NB4 (cell line): ENCODE data around the gene TRAIP.
"Not testable (repeated sequence)": the region's sequence is repeated elsewhere in the genome, so short reads cannot be mapped to it uniquely, and the experiment has no call there.

Source experiments
- DNase-seq: peaks from one replicate; pipeline ENCODE4 v3.0.0; 2010; ENCODE audit warnings: low read depth
- H3K4me3 ChIP-seq: one replicate; pipeline ENCODE4 v1.5.1; 2011; ENCODE audit warnings: mild to moderate bottlenecking, low read depth, low read length, moderate library complexity
- CTCF ChIP-seq: IDR thresholded peaks from one replicate; pipeline ENCODE4 v1.5.1; 2012; ENCODE audit warnings: low read depth, low read length
- MYC ChIP-seq: IDR thresholded peaks from 2 replicates; pipeline ENCODE4 v1.6.1; 2011; ENCODE audit warnings: low read depth, low read length
- POLR2A ChIP-seq: IDR thresholded peaks from 2 replicates; pipeline ENCODE4 v1.6.1; 2011; ENCODE audit warnings: mild to moderate bottlenecking; ENCODE audit not compliant: insufficient read length; ENCODE audit errors: extremely low read depth
- TF ChIP-seq, protein P1 (sequence below): IDR thresholded peaks from 2 replicates; pipeline ENCODE4 v1.6.1; 2011; ENCODE audit warnings: low read depth, low read length

The TRAIP gene

DNA sequence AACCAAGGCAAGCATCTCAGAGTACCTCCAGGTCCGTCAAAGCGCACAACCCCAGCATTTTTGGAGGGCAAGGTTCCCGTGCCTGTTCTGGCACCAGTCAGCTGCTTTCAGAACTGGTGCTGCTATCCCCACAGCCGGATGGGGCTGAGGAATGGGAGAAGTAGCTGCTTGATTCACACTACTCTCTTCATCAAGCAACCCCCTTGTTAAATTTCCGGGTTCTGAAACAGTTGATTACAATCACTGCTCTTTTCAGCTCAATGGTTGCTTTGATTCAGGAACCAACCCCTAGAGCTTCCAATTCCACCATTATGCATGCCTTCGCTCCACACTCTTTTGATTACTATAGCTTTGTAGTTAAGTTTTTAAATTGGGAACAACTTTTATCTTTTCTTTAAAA, 30.3 kb downstream of the TRAIP start:
- no peak overlapping the region for H3K4me3 ChIP-seq
- DNase-seq = no peak
- TF ChIP-seq POLR2A = no peak

GRCh38 chr3:49823131-49823530, 33.2 kb downstream of the TRAIP start:
- not testable (repeated sequence) for H3K4me3 ChIP-seq, DNase-seq

DNA sequence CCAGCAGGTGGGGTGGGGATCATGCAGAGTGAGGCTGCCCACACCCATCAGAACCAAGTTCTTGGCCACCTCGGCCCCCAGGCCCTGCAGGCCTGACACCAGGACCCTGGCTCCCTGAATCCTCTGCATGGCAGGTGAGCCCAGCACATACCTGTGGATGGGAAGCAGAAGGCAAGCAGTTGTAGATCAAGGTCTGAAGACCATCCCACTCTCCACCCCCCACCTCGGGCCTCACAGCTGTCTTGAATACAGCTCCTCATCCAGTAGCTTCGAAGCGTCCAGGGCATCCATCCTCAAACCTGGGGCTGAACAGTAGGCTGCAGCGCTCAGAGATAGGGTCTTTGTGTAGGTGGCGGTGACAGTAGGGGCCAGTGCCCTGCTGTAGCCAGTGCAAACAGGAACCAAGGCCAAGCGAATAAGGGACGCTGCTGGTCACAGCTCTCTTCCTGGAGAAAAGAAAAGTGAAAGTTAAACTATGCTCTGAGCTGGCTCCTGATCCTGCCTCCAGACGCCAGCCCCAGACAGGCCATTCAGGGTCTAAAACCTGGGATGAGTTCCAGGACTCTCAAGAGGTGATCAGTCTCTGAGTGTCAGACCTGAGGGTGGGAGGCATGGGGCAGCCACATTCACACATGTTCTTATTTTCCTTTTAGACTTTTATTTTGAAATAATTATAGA, 42.7 kb downstream of the TRAIP start, which contains the start of gene UBA7:
Gene UBA7, minus strand, starts transcription at position 457 of the 678 bp plus-strand sequence. Its CDS starts 166 bp downstream, at position 291.
- peak; percentile 20 for TF ChIP-seq POLR2A
- TF ChIP-seq MYC = no peak
- peak within 1 kb of the TSS; percentile 42 for H3K4me3 ChIP-seq
- DNase-seq = peak; percentile 67

DNA sequence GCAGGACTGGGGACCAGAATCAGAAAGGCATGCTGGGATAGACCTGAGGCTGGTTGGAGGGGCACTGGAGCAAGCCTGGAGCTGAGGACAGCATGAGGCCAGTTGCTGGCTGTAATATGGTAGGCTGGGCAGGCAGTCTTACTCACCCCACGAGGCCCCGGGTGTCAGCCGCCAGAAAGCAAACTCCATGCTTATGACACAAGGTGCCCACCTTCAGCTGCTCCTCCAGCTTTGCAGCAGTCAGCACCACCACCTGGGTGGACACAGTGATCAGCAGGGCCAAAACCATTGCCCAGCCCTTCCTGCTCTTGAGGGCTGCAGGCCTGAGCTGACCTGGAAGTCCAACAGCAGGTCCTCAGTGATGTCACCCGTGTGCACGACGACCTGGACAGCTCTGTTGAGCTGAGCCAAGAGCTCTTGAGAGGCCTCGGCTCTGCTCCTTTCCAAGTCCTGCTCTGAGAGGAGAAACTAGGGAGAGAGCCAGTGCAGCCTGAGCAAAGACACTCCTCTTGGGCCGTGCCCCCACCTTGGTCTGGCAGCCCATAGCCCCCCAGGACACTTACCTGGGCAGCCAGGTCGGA, 43.4 kb downstream of the TRAIP start:
- no peak for DNase-seq

GRCh38 chr3:49807431-49808114, 48.8 kb downstream of the TRAIP start:
- no peak overlapping the region for H3K4me3 ChIP-seq
- TF ChIP-seq, protein P1, sequence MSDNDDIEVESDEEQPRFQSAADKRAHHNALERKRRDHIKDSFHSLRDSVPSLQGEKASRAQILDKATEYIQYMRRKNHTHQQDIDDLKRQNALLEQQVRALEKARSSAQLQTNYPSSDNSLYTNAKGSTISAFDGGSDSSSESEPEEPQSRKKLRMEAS = no peak
- no peak for TF ChIP-seq CTCF
- no peak for TF ChIP-seq POLR2A
- no peak for TF ChIP-seq MYC
- peak; percentile 69 for DNase-seq

More for the DNA sequence above, 43.4 kb downstream of the TRAIP start:
- H3K4me3 ChIP-seq = peak overlapping the region; percentile 42
- no peak for TF ChIP-seq CTCF
- no peak for TF ChIP-seq MYC
- TF ChIP-seq, protein P1 = no peak
- no peak for TF ChIP-seq POLR2A

DNA sequence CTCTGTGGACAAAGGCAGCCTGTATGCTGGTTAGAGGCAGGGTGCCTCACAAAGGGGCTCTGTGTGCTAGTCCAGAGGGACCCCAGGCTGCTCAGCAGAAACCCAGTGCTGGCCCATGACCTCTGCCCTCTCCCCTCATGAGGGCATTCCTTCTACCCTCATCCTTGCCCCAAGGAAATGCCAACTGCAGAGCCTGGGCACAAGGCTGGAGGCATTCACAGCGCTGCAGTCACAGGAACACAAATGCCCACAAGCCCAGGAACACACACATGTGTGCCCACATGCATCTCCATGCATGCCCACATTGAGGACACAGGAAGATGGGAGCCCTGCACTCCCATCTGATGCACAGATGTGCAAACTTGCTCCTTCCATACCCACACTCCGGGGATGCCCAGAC, 49.5 kb downstream of the TRAIP start:
- TF ChIP-seq, protein P1 = peak; percentile 50
- no peak for TF ChIP-seq POLR2A
- no peak for TF ChIP-seq CTCF
- peak overlapping the region; percentile 48 for H3K4me3 ChIP-seq
- peak; percentile 40 for DNase-seq

GRCh38 chr3:49805897-49806701, 50.3 kb downstream of the TRAIP start:
- peak overlapping the region; percentile 83 for H3K4me3 ChIP-seq
- TF ChIP-seq CTCF (no peak), POLR2A (peak; percentile 54), MYC (peak; percentile 88)
- TF ChIP-seq, protein P1 = peak; percentile 82

More at GRCh38 chr3:49805897-49806701, 50.3 kb downstream of the TRAIP start:
- peak; percentile 95 for DNase-seq
